Measurements from ENCODE around the gene SLC66A1.
A peak's percentile ranks its signal among the peaks of the same experiment; 100 is the strongest.

Gene SLC66A1

GRCh38 chr1:19342062-19342750, 30.1 kb downstream of the SLC66A1 start:
- TF ChIP-seq, protein P1, sequence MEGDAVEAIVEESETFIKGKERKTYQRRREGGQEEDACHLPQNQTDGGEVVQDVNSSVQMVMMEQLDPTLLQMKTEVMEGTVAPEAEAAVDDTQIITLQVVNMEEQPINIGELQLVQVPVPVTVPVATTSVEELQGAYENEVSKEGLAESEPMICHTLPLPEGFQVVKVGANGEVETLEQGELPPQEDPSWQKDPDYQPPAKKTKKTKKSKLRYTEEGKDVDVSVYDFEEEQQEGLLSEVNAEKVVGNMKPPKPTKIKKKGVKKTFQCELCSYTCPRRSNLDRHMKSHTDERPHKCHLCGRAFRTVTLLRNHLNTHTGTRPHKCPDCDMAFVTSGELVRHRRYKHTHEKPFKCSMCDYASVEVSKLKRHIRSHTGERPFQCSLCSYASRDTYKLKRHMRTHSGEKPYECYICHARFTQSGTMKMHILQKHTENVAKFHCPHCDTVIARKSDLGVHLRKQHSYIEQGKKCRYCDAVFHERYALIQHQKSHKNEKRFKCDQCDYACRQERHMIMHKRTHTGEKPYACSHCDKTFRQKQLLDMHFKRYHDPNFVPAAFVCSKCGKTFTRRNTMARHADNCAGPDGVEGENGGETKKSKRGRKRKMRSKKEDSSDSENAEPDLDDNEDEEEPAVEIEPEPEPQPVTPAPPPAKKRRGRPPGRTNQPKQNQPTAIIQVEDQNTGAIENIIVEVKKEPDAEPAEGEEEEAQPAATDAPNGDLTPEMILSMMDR (IDR thresholded peaks at IDR 0.05; ENCODE audit: low read depth, low read length) = no peak
- DNase-seq = no peak
- no peak overlapping the region for H3K27ac ChIP-seq
- no peaks in the 10 kb centered on the region for H3K9me3 ChIP-seq (ENCODE audit: severe bottlenecking)
- H3K27me3 ChIP-seq (ENCODE audit: insufficient read depth, low read depth, severe bottlenecking) = no peaks in the 10 kb centered on the region
- peaks cover 22% of the 10 kb centered on the region for H3K36me3 ChIP-seq
- no peak overlapping the region for H3K4me3 ChIP-seq (ENCODE audit: low read depth, low read length)

- H3K9me3 ChIP-seq (ENCODE audit: severe bottlenecking) = no peaks in the 10 kb centered on the region
- H3K27me3 ChIP-seq (ENCODE audit: insufficient read depth, low read depth, severe bottlenecking) = no peaks in the 10 kb centered on the region
- peaks cover 22% of the 10 kb centered on the region for H3K36me3 ChIP-seq
- H3K4me3 ChIP-seq (ENCODE audit: low read depth, low read length) = no peak overlapping the region
- TF ChIP-seq, protein P1 (IDR thresholded peaks at IDR 0.05; ENCODE audit: low read depth, low read length) = no peak
- no peak overlapping the region for H3K27ac ChIP-seq
- no peak for DNase-seq
These were observed 30.9 kb downstream of the SLC66A1 start for GRCh38 chr1:19342894-19343616.

DNA sequence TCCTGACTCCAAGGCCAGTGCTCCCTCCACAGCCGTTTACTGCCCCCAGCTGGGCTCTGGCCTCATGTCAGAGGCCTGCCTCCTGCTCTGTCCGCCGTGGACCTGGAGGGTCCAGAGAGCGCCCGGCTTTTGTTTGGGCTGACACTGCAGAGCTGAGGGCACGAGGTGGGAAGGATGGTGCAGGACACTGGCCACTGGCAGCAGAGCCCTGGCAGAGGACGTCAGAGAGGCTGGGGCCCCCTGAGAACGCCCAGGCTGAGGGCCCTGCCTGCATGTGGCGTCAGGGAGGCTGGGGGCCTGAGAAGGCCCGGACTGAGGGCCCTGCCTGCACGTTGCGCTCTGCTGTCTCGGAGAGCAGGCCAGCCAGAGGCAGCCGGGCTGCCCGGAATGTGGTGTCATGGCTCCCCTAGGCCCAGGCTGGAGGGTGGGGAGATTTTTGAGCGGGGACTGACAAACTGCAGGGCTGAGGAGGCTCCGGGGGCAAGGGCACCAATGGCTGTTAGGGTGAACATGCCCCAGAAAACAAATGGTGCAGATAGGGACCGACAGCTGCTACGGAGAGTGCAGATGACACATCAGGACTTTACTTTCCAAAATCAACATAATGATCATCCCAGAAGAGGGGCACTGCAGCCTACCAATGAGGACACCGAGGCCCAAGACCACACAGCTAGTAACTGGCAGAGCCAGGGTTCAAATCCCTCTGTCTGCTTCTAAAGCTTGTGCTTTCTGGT, 31.7 kb downstream of the SLC66A1 start:
- no peak overlapping the region for H3K27ac ChIP-seq
- H3K36me3 ChIP-seq = peaks cover 22% of the 10 kb centered on the region
- H3K4me3 ChIP-seq (ENCODE audit: low read depth, low read length) = no peak overlapping the region
- no peaks in the 10 kb centered on the region for H3K9me3 ChIP-seq (ENCODE audit: severe bottlenecking)
- TF ChIP-seq, protein P1 (IDR thresholded peaks at IDR 0.05; ENCODE audit: low read depth, low read length) = no peak
- H3K27me3 ChIP-seq (ENCODE audit: insufficient read depth, low read depth, severe bottlenecking) = no peaks in the 10 kb centered on the region
- DNase-seq = no peak

DNA sequence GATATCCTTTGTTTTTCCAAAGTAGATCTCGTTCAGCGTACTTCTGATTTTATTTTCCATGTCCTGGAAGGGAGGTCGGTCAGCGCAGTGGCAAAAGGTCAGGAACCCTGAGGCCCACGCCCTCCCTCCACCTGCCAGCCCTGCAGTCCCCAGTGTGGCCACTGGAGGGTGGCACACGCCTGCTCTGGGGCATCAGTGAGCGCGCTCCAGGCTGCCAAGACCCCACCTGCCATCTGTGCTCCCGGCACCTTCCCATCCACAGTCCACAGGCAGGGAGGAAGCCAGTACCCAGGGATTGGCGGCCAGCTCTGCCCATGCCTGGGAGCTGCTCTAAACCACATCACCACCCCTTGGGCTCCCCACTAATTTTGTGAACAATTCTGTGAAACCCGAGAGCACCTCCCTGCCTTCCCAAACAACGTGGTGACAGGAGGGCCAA, 32.3 kb downstream of the SLC66A1 start:
- Histone ChIP-seq H3K9me3 (ENCODE audit: severe bottlenecking) (no peaks in the 10 kb centered on the region), H3K27ac (peak overlapping the region; percentile 31), H3K36me3 (peaks cover 23% of the 10 kb centered on the region), H3K27me3 (ENCODE audit: insufficient read depth, low read depth, severe bottlenecking) (no peaks in the 10 kb centered on the region), H3K4me3 (ENCODE audit: low read depth, low read length) (no peak overlapping the region)
- DNase-seq = peak; percentile 79
- TF ChIP-seq, protein P1 (IDR thresholded peaks at IDR 0.05; ENCODE audit: low read depth, low read length) = peak; percentile 97

- peaks cover 25% of the 10 kb centered on the region for H3K36me3 ChIP-seq
- no peak for DNase-seq
- H3K27me3 ChIP-seq (ENCODE audit: insufficient read depth, low read depth, severe bottlenecking) = no peaks in the 10 kb centered on the region
- H3K4me3 ChIP-seq (ENCODE audit: low read depth, low read length) = no peak overlapping the region
- TF ChIP-seq, protein P1 (IDR thresholded peaks at IDR 0.05; ENCODE audit: low read depth, low read length) = no peak
- H3K9me3 ChIP-seq (ENCODE audit: severe bottlenecking) = no peaks in the 10 kb centered on the region
- H3K27ac ChIP-seq = peak overlapping the region; percentile 31
These were observed 32.7 kb downstream of the SLC66A1 start for GRCh38 chr1:19344831-19345230.
